GM12878 (cell line): Measurements from ENCODE around the gene NUP205. TPM values are rescaled to one million over a fixed set of nuclear protein-coding genes. Genes with fewer than 3 reads are reported as not detected.

Source experiments
- ATAC-seq: fragments of 200-7000 bp; cut with Tn5 transposase; 3 replicates; pipeline ENCODE4 v1.9.1; 2020; ENCODE audit warnings: mild to moderate bottlenecking, moderate library complexity
- BruUV-seq: library from RNA; stranded (reverse); fragments of 400-500 nt; replicated peaks from 2 replicates; lab custom pipeline; 2021; lab: Mats Ljungman, UMichigan
- CTCF ChIA-PET: fragments of 300-600 bp; sonication (Branson Sonifier 250); formaldehyde crosslinking; extraction: SDS; loops from one replicate; lab custom pipeline; 2021; ENCODE audit warnings: inconsistent platforms; lab: Yijun Ruan, JAX
- POLR2A ChIA-PET: fragments of 350-600 bp; formaldehyde crosslinking; extraction: SDS; loops from one replicate; lab custom pipeline; 2021; ENCODE audit warnings: inconsistent platforms; lab: Charles Lee
- RAD21 ChIA-PET: fragments of 300-600 bp; sonication (Branson Sonifier 250); formaldehyde crosslinking; loops from one replicate; lab custom pipeline; 2023; ENCODE audit warnings: antibody characterized with exemption; ENCODE audit not compliant: unreplicated experiment; lab: Charles Lee
- SMC1A ChIA-PET: fragments of 300-600 bp; sonication (Branson Sonifier 250); formaldehyde crosslinking; loops from one replicate; lab custom pipeline; 2023; ENCODE audit not compliant: unreplicated experiment, uncharacterized antibody; lab: Charles Lee
- DNase-seq: peaks from one replicate; pipeline ENCODE4 v3.0.0-alpha.2; 2011; ENCODE audit warnings: low read depth, low spot score
- FAIRE-seq: peaks from 3 replicates; lab custom pipeline; 2011; peaks lifted over from hg19 to GRCh38; lab: Jason Lieb, UNC
- H2AFZ ChIP-seq: 2 replicates; pipeline ENCODE4 v1.6.0; 2011; ENCODE audit warnings: low read depth, low read length, control low read depth; ENCODE audit not compliant: control insufficient read depth
- H3K27ac ChIP-seq: 2 replicates; pipeline ENCODE4 v1.5.1; 2011; ENCODE audit warnings: control low read depth; ENCODE audit not compliant: control insufficient read depth, insufficient read depth
- H3K27me3 ChIP-seq, 2 experiments: replicated peaks in 1 of 2; 2 replicates each; pipeline versions ENCODE4 v1.6.0 to v1.6.1; 2011; ENCODE audit warnings: low read length in 1 of 2; ENCODE audit not compliant: control insufficient read depth in 2 of 2, insufficient read depth in 2 of 2
- H3K36me3 ChIP-seq, 2 experiments: 2 replicates each; pipeline ENCODE4 v1.5.1; 2011; ENCODE audit warnings: low read length in 1 of 2; ENCODE audit not compliant: control insufficient read depth in 2 of 2, insufficient read depth in 2 of 2
- H3K4me1 ChIP-seq: 2 replicates; pipeline ENCODE4 v1.6.1; 2011; ENCODE audit warnings: mild to moderate bottlenecking, low read length, moderate library complexity, mixed read lengths; ENCODE audit not compliant: control insufficient read depth, insufficient read depth
- H3K4me2 ChIP-seq: 2 replicates; pipeline ENCODE4 v1.6.0; 2011; ENCODE audit warnings: control low read depth; ENCODE audit not compliant: control insufficient read depth, insufficient read depth
- H3K4me3 ChIP-seq: fragments of 200-600 bp; sonication (generic); 2 replicates; pipeline ENCODE4 v1.5.1; 2016
- H3K79me2 ChIP-seq: 2 replicates; pipeline ENCODE4 v1.6.0; 2011; ENCODE audit warnings: low read length; ENCODE audit not compliant: control insufficient read depth, insufficient read depth
- H3K9ac ChIP-seq: 2 replicates; pipeline ENCODE4 v1.8.0; 2011; ENCODE audit warnings: low read length, control low read depth, mixed read lengths; ENCODE audit not compliant: control insufficient read depth, insufficient read depth
- H3K9me3 ChIP-seq: replicated peaks from 3 replicates; pipeline ENCODE4 v1.5.1; 2011; ENCODE audit warnings: mild to moderate bottlenecking, low read length; ENCODE audit not compliant: control insufficient read depth, insufficient read depth
- H4K20me1 ChIP-seq: 2 replicates; pipeline ENCODE4 v1.6.0; 2011; ENCODE audit not compliant: control insufficient read depth, insufficient read depth
- KAT2A ChIP-seq: conservative IDR thresholded peaks from 2 replicates; pipeline ENCODE4 v1.6.1; 2011; ENCODE audit warnings: low read depth, low read length; ENCODE audit not compliant: control insufficient read depth
- MAX ChIP-seq: IDR thresholded peaks from 2 replicates; pipeline ENCODE4 v1.6.1; 2012; ENCODE audit warnings: low read depth, low read length, improper control_type of control experiment
- MYB ChIP-seq: fragments of 150-350 bp; IDR thresholded peaks from 2 replicates; pipeline ENCODE4 v1.6.1; 2014; ENCODE audit warnings: mild to moderate bottlenecking, low read depth, low read length, borderline replicate concordance
- PKNOX1 ChIP-seq: fragments of 450-650 bp; IDR thresholded peaks from 2 replicates; pipeline ENCODE4 v1.6.1; 2016; ENCODE audit warnings: mild to moderate bottlenecking
- REST ChIP-seq: IDR thresholded peaks from 2 replicates; pipeline ENCODE4 v1.6.1; 2012; ENCODE audit warnings: mild to moderate bottlenecking, low read depth, low read length
- WGBS: methylation state at CpG from one replicate; pipeline ENCODE4 v1.1.6; 2016; ENCODE audit warnings: low lambda C conversion rate; ENCODE audit not compliant: insufficient replicate concordance, insufficient coverage; ENCODE audit errors: missing lambda C conversion rate; 5-methylcytosine and 5-hydroxymethylcytosine counted together
- in situ Hi-C: fragments of 300-500 bp; cut with MboI; formaldehyde crosslinking; loops from 9 replicates; pipeline ENCODE4 v1.14.3; 2018; ENCODE audit warnings: mixed read lengths
- intact Hi-C: fragments of 100-400 bp; cut with micrococcal nuclease; formaldehyde crosslinking; loops from one replicate; pipeline ENCODE4 v1.14.2; 2022; ENCODE audit not compliant: unreplicated experiment
- polyA plus RNA-seq, 11 experiments: library from polyadenylated mRNA; depleted of rRNA in 4 of 11; unstranded in 6 of 11; stranded (reverse) in 5 of 11; fragments of >200 nt; fragmentation: Nextera tagmentation in 4 of 11; fragmentation: Illumina TruSeq in 1 of 11; extraction: Ambion mirVana in 4 of 11; extraction: Trizol in 1 of 11; gene quantifications; 1 replicate in 1 of 11; 2 replicates in 10 of 11; pipeline versions ENCODE4 v1.2.1 to v1.2.3, GENCODE V29; 2011 to 2016; ENCODE audit warnings: inconsistent platforms in 2 of 11, missing spikeins in 2 of 11, low read depth in 1 of 11
- total RNA-seq, 4 experiments: library from RNA; depleted of rRNA in 3 of 4; stranded (reverse); fragments of >200 nt in 3 of 4; fragmentation: Illumina TruSeq in 1 of 4; extraction: Trizol in 1 of 4; gene quantifications; 2 replicates each; pipeline versions ENCODE4 v1.2.1 to v1.2.3, GENCODE V29; 2013 to 2021
- TF ChIP-seq, protein P1 (sequence below): fragments of 450-650 bp; IDR thresholded peaks from 2 replicates; pipeline ENCODE4 v1.6.1; 2017; ENCODE audit warnings: low read depth, mild to moderate bottlenecking, moderate library complexity
- TF ChIP-seq, protein P2 (sequence below): fragments of 450-650 bp; IDR thresholded peaks from 2 replicates; pipeline ENCODE4 v1.6.1; 2014; ENCODE audit warnings: mild to moderate bottlenecking

The NUP205 gene
- total and polyA plus RNA-seq, 10 of the 15 experiments (the other 5 are each of a cell fraction or from before 2014, with no cell fraction given): 41.4 to 110 (median 85.9) TPM

DNA sequence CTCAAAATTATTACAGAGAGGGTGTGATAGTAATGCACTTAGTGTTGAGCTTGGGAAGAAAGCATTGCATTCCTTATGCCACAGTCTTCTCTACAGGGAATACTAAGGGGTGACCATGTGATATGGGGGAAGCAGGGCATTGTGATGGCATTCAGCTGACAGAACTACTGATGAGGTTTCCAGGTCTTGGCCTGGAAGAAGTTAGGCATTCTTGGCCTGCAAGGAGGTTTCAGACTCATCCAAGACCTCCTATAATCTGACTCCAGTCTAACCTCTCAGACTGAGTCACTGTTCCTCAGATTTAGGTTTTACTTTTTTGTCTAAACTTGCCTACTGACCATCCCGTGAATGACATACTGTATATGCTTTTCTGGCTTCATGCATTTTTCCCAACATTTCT lies 112.5 kb downstream of the NUP205 start:
- Histone ChIP-seq H3K4me3 (no peak overlapping the region), H3K79me2 (peaks cover 15% of the 10 kb centered on the region), H3K4me1 (no peaks in the 10 kb centered on the region; the same call in 1 of the 2 replicates)
- FAIRE-seq: no peak
- WGBS: 36% methylated on average over 1 of the region's 1 CpG
- TF ChIP-seq MYB (no peak), PKNOX1 (no peak), MAX (no peak), KAT2A (no peak), REST (no peak)
- TF ChIP-seq, protein P1, sequence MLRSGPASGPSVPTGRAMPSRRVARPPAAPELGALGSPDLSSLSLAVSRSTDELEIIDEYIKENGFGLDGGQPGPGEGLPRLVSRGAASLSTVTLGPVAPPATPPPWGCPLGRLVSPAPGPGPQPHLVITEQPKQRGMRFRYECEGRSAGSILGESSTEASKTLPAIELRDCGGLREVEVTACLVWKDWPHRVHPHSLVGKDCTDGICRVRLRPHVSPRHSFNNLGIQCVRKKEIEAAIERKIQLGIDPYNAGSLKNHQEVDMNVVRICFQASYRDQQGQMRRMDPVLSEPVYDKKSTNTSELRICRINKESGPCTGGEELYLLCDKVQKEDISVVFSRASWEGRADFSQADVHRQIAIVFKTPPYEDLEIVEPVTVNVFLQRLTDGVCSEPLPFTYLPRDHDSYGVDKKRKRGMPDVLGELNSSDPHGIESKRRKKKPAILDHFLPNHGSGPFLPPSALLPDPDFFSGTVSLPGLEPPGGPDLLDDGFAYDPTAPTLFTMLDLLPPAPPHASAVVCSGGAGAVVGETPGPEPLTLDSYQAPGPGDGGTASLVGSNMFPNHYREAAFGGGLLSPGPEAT: no peak
- TF ChIP-seq, protein P2, sequence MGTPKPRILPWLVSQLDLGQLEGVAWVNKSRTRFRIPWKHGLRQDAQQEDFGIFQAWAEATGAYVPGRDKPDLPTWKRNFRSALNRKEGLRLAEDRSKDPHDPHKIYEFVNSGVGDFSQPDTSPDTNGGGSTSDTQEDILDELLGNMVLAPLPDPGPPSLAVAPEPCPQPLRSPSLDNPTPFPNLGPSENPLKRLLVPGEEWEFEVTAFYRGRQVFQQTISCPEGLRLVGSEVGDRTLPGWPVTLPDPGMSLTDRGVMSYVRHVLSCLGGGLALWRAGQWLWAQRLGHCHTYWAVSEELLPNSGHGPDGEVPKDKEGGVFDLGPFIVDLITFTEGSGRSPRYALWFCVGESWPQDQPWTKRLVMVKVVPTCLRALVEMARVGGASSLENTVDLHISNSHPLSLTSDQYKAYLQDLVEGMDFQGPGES: no peak
- TF ChIP-seq, all 136 proteins: peak for 0
- SMC1A ChIA-PET: interaction anchor here (0.8 to 3.8 kb wide), 6 partner anchors 9 to 470 kb away, joined by 3 to 15 read pairs (median 4); no protein-coding TSS in a partner anchor
- no peak overlapping the region for H3K27ac ChIP-seq
- H3K36me3 ChIP-seq: peaks cover 0 to 4% of the 10 kb centered on the region in 2 experiments; a peak in 2 of 4 replicates
- no TSS peak for BruUV-seq
- no peak overlapping the region for H3K4me2 ChIP-seq
- POLR2A ChIA-PET: no interaction called here
- ATAC-seq: no peak
- intact Hi-C loops (loop anchor here (5.0 kb wide), 2 partner anchors 117 to 342 kb away; no protein-coding TSS in a partner anchor), in situ Hi-C loops (no loop called here)
- H3K9ac ChIP-seq: no peak overlapping the region
- no peak for DNase-seq
- no peaks in the 10 kb centered on the region; the same call in 2 of the 3 replicates for H3K9me3 ChIP-seq
- CTCF ChIA-PET: interaction anchor here (0.9 to 8.2 kb wide), 7 partner anchors 9 to 396 kb away, joined by 5 to 89 read pairs (median 30); partner anchors contain the start of gene STMP1
- H3K27me3 ChIP-seq: no peaks in the 10 kb centered on the region
- RAD21 ChIA-PET: interaction anchor here (1.1 to 1.8 kb wide), 3 partner anchors 7 to 355 kb away, joined by 3 read pairs; partner anchors contain the start of gene STMP1
- no peaks in the 10 kb centered on the region for H4K20me1 ChIP-seq
- no peak overlapping the region for H2AFZ ChIP-seq
